H1 (cell line): Measurements from ENCODE around the gene UBTD2. TPM values are rescaled to one million over a fixed set of nuclear protein-coding genes. Genes with fewer than 3 reads are reported as not detected.

Source experiments
- polyA plus RNA-seq, 7 experiments: library from polyadenylated mRNA; depleted of rRNA in 3 of 7; stranded (reverse) in 5 of 7; unstranded in 2 of 7; fragments of >200 nt in 5 of 7; fragments of 200-250 nt in 2 of 7; gene quantifications; 1 replicate in 5 of 7; 2 replicates in 1 of 7; 4 replicates in 1 of 7; pipeline versions ENCODE4 v1.2.1 to v1.2.3, GENCODE V29; 2011 to 2013; ENCODE audit warnings: missing spikeins in 2 of 7, mixed read lengths in 2 of 7
- small RNA-seq: library from polyadenylated mRNA; stranded (forward); fragments of <200 nt; extraction: miRNeasy Mini kit (QIAGEN cat#:217004); gene quantifications from one replicate; pipeline ENCODE3, GENCODE V24; 2013; ENCODE audit not compliant: insufficient read depth
- total RNA-seq: library from RNA; stranded (reverse); fragmentation: NEBNext Ultra II Directional; extraction: Animal tissue kit (Norgen Biotek cat#: 25700); gene quantifications from 2 replicates; pipeline ENCODE4 v1.2.1, GENCODE V29; 2021

Gene UBTD2
- total and polyA plus RNA-seq, 2 of the 8 experiments (the other 6 are each of a cell fraction or from before 2014, with no cell fraction given), result 14.5 to 39.2 TPM

Small RNA genes lying within 50 kb of the gene (small RNA-seq; reads per million reads assigned to genes)
- not detected for gene RF00191

Other genes starting within 250 kb of the UBTD2 start
- gene STK10, start 95.5 kb downstream of the UBTD2 start, total RNA-seq, result 20.8 and 21.4 TPM in 2 replicates
- gene STK10, start 95.5 kb downstream of the UBTD2 start, polyA plus RNA-seq (2011; rRNA removed), result 10.5 and 11.2 TPM in 2 replicates
- gene EFCAB9, start 89.6 kb downstream of the UBTD2 start, total RNA-seq, result not detected in 2 replicates
- not detected in 2 replicates for gene EFCAB9, start 89.6 kb downstream of the UBTD2 start, polyA plus RNA-seq (2011; rRNA removed)
- 72.9 and 74.9 TPM in 2 replicates for gene SH3PXD2B, start 170.8 kb upstream of the UBTD2 start, total RNA-seq
- 25.8 and 32.9 TPM in 2 replicates for gene SH3PXD2B, start 170.8 kb upstream of the UBTD2 start, polyA plus RNA-seq (2011; rRNA removed)